Measurements from ENCODE around the gene TTC19.
"Not testable (repeated sequence)": the region's sequence is repeated elsewhere in the genome, so short reads cannot be mapped to it uniquely, and the experiment has no call there.

TTC19 gene

DNA sequence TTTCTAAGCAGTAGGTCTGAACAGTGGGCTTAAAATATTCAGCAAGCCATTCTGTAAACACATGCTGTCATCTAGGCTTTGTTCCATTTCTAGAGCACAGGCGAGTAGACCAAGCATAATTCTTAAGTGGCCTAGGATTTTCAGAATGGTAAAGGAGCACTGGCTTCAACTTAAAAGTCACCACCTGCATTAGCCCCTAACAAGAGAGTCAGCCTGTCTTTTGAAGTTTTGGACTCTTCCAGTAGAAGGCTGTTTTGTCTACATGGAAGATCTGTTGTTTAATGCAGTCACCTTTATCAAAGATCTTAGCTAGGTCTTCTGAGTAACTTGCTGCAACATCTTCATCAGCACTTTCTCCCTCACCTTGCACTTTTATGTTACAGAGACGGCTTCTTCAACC lies 36.6 kb downstream of the TTC19 start:
- DNase-seq = no peak

DNA sequence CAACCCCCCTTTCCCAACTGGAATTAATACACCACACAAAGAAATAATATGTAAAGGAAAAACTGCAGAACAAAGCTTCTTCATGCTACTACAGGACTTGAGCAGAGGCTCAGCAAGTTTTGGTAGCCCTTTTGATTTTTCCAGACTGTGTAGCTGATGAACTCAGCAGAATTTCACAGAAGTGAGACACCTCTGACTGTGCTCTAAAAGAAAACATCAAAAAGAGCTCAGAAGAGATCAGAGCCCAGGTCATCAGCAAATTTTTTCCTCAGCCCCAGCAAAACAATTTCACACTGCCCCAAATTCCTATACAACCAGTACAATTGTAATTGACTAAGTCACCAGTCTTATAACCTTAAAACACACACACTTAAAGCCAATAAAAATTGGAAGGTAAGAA lies 38.0 kb downstream of the TTC19 start:
- DNase-seq = no peak

GRCh38 chr17:16040710-16041251 lies 41.2 kb downstream of the TTC19 start:
- no peak for DNase-seq

- DNase-seq = no peak
These were observed 44.9 kb downstream of the TTC19 start for GRCh38 chr17:16044487-16044886.

DNA sequence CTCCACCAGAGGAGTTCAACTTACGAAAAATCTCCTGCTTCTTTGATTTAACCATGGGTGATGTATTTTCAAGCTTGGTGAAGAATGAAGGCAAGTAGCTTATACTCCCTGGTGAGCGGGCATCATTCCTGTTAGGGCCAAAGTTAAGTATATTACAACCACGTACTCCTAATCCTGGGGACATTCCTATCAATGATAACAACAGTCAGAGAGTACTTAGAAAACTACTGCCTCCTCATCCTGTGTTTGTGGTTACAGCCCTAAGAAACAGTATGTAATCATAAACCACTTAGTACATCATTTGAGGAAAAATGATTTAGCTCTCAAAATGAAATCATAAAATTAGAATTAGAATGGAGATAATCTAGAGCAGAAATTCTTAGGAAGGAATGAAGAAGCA lies 47.3 kb downstream of the TTC19 start:
- DNase-seq = no peak

- no peak for DNase-seq
These were observed 49.3 kb downstream of the TTC19 start for GRCh38 chr17:16048811-16049449.

- DNase-seq = no peak
These were observed 51.2 kb downstream of the TTC19 start for GRCh38 chr17:16050844-16051243.

GRCh38 chr17:16052486-16052885 lies 52.9 kb downstream of the TTC19 start:
- DNase-seq = no peak

- DNase-seq = not testable (repeated sequence)
These were observed 55.5 kb downstream of the TTC19 start for GRCh38 chr17:16055139-16055538.

GRCh38 chr17:16061631-16062030 lies 62.0 kb downstream of the TTC19 start:
- no peak for DNase-seq

- DNase-seq = no peak
These were observed 66.5 kb downstream of the TTC19 start for GRCh38 chr17:16066125-16066524.

GRCh38 chr17:16068323-16068722 lies 68.7 kb downstream of the TTC19 start:
- DNase-seq = no peak

- DNase-seq = no peak
These were observed 72.4 kb downstream of the TTC19 start for GRCh38 chr17:16072031-16072430.

GRCh38 chr17:16073845-16074244 lies 74.2 kb downstream of the TTC19 start:
- DNase-seq = no peak

DNA sequence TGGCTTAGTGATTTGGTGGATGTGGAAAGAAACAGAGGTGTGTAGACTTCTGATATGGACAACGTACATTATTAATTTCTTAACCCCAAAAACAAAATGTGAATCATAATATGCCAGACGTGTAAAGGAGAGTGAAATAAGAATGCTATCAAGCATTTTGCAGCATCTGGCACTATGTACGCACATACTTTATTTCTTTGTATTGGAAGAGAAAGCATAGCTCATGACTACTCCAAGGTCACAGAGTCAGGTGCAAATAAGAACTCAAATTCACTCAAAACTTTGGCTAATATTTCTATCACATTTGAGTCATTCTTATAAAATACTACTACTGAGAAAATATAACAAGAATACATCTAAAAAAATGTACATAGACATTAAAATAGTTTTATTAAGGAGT lies 74.8 kb downstream of the TTC19 start:
- no peak for DNase-seq

DNA sequence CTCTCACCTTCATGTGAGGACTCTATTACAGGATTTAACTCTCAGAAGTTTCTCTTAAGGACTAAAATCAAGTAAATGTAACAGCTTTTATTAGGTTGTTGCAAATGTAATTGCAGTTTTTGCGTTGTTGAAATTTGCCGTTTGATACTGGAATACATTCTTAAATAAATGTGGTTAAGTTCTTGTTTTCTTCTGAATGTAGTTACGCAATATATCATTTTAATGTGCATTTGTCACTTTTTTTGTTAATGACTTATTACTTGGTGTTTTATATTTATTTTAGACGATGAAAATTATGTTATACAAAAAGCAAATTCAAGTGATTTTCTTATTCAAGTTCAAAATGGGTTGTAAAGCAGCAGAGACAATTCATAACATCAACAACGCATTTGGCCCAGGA lies 76.3 kb downstream of the TTC19 start:
- DNase-seq = no peak
